H1 (cell line): ENCODE measurements around the gene ANKRD11. TPM values are rescaled to one million over a fixed set of nuclear protein-coding genes. Genes with fewer than 3 reads are reported as not detected.

ENCODE experiments used
- CTCF ChIA-PET: fragments of 300-600 bp; sonication (Branson Sonifier 250); formaldehyde crosslinking; loops from one replicate; lab custom pipeline; 2021; ENCODE audit not compliant: partially characterized antibody; lab: Charles Lee
- POLR2A ChIA-PET: fragments of 300-600 bp; sonication (Branson Sonifier 250); formaldehyde crosslinking; loops from one replicate; lab custom pipeline; 2021; ENCODE audit warnings: inconsistent platforms; ENCODE audit not compliant: partially characterized antibody; lab: Charles Lee
- DNase-seq, 2 experiments: peaks; one replicate each; pipeline versions ENCODE4 v3.0.0 to v3.0.0-alpha.2; 2010 to 2022; ENCODE audit warnings: low spot score in 2 of 2, low read depth in 1 of 2, mixed read lengths in 1 of 2
- FAIRE-seq: peaks from 2 replicates; lab custom pipeline; 2011; peaks lifted over from hg19 to GRCh38; lab: Jason Lieb, UNC
- H2AFZ ChIP-seq: 2 replicates; pipeline ENCODE4 v1.8.1; 2012; ENCODE audit warnings: low read length, inconsistent platforms
- H2AK5ac ChIP-seq: 2 replicates; pipeline ENCODE4 v1.6.1; 2013; ENCODE audit warnings: low read depth, low read length
- H2BK120ac ChIP-seq: replicated peaks from 2 replicates; pipeline ENCODE3; 2013; ENCODE audit warnings: low read depth, low read length, inconsistent platforms
- H2BK12ac ChIP-seq: 2 replicates; pipeline ENCODE4 v1.6.1; 2013; ENCODE audit warnings: low read depth, low read length
- H2BK15ac ChIP-seq: 2 replicates; pipeline ENCODE4 v1.6.1; 2013; ENCODE audit warnings: low read length
- H2BK20ac ChIP-seq: 2 replicates; pipeline ENCODE4 v1.6.1; 2013; ENCODE audit warnings: low read length
- H2BK5ac ChIP-seq: 2 replicates; pipeline ENCODE4 v1.6.1; 2013; ENCODE audit warnings: low read depth, low read length
- H3K14ac ChIP-seq: 2 replicates; pipeline ENCODE4 v1.6.1; 2013; ENCODE audit warnings: inconsistent platforms; ENCODE audit not compliant: insufficient read length
- H3K18ac ChIP-seq: 2 replicates; pipeline ENCODE4 v1.6.1; 2013; ENCODE audit warnings: low read length; ENCODE audit errors: extremely low read depth
- H3K23ac ChIP-seq: 2 replicates; pipeline ENCODE4 v1.6.1; 2013; ENCODE audit warnings: inconsistent platforms; ENCODE audit not compliant: insufficient read length
- H3K23me2 ChIP-seq: 2 replicates; pipeline ENCODE4 v1.6.1; 2013; ENCODE audit warnings: low read depth, low read length
- H3K27ac ChIP-seq: 2 replicates; pipeline ENCODE4 v1.6.1; 2011; ENCODE audit warnings: low read depth, low read length, inconsistent platforms
- H3K27me3 ChIP-seq, 4 experiments: replicated peaks in 1 of 4; 1 replicate in 1 of 4; 2 replicates in 3 of 4; pipeline versions ENCODE4 v1.6.1 to v1.8.1; 2011 to 2013; ENCODE audit warnings: low read length in 3 of 4, mild to moderate bottlenecking in 3 of 4, inconsistent platforms in 2 of 4, mixed read lengths in 2 of 4, moderate library complexity in 1 of 4; ENCODE audit not compliant: control insufficient read depth in 3 of 4, insufficient read depth in 3 of 4; ENCODE audit errors: extremely low read depth in 1 of 4
- H3K36me3 ChIP-seq, 4 experiments: 2 replicates each; pipeline versions ENCODE4 v1.6.1 to v1.8.1; 2011 to 2013; ENCODE audit warnings: mild to moderate bottlenecking in 4 of 4, low read length in 3 of 4, moderate library complexity in 2 of 4, control low read depth in 1 of 4, inconsistent platforms in 1 of 4; ENCODE audit not compliant: insufficient read depth in 4 of 4, control insufficient read depth in 2 of 4
- H3K4ac ChIP-seq: replicated peaks from 2 replicates; pipeline ENCODE3; 2013; ENCODE audit warnings: low read length, low read depth, mixed read lengths, inconsistent platforms; ENCODE audit not compliant: insufficient read length
- H3K4me1 ChIP-seq, 4 experiments: replicated peaks in 1 of 4; 1 replicate in 1 of 4; 2 replicates in 3 of 4; pipeline versions ENCODE4 v1.6.1 to v1.8.1; 2011 to 2013; ENCODE audit warnings: low read length in 3 of 4, inconsistent platforms in 2 of 4, mixed read lengths in 1 of 4; ENCODE audit not compliant: insufficient read depth in 4 of 4, control insufficient read depth in 3 of 4
- H3K4me2 ChIP-seq, 2 experiments: 2 replicates each; pipeline versions ENCODE4 v1.6.1 to v1.8.1; 2011 to 2013; ENCODE audit warnings: low read depth in 2 of 2, low read length in 2 of 2, control low read depth in 1 of 2, inconsistent platforms in 1 of 2, mild to moderate bottlenecking in 1 of 2; ENCODE audit not compliant: insufficient read depth in 1 of 2
- H3K4me3 ChIP-seq, 4 experiments: fragments of 200-600, 300-600 bp in 1 of 4; sonication (generic), shearing (Covaris generic), sonication (Bioruptor Twin) in 1 of 4; 2 replicates each; pipeline versions ENCODE4 v1.5.1 to v1.8.1; 2011 to 2016; ENCODE audit warnings: low read length in 4 of 4, low read depth in 3 of 4, control low read depth in 2 of 4, inconsistent platforms in 2 of 4, mild to moderate bottlenecking in 2 of 4, mixed read lengths in 1 of 4, moderate library complexity in 1 of 4; ENCODE audit not compliant: insufficient read depth in 2 of 4; ENCODE audit errors: extremely low read depth in 1 of 4
- H3K56ac ChIP-seq: replicated peaks from 2 replicates; pipeline ENCODE3; 2013; ENCODE audit warnings: low read depth, mild to moderate bottlenecking, mixed read lengths, low read length, inconsistent platforms; ENCODE audit not compliant: insufficient read length
- H3K79me1 ChIP-seq: 2 replicates; pipeline ENCODE4 v1.6.1; 2013; ENCODE audit warnings: low read depth, low read length, control low read depth
- H3K79me2 ChIP-seq, 2 experiments: 2 replicates each; pipeline versions ENCODE4 v1.6.1 to v1.8.1; 2012 to 2013; ENCODE audit warnings: low read length in 2 of 2, mild to moderate bottlenecking in 2 of 2, inconsistent platforms in 1 of 2; ENCODE audit not compliant: insufficient read depth in 2 of 2, control insufficient read depth in 1 of 2
- H3K9ac ChIP-seq, 4 experiments: replicated peaks in 1 of 4; 1 replicate in 1 of 4; 2 replicates in 3 of 4; pipeline versions ENCODE4 v1.6.1 to v1.8.1; 2011 to 2013; ENCODE audit warnings: low read depth in 3 of 4, low read length in 3 of 4, control low read depth in 2 of 4, mild to moderate bottlenecking in 2 of 4, moderate library complexity in 2 of 4, inconsistent platforms in 1 of 4; ENCODE audit errors: extremely low read depth in 1 of 4
- H3K9me3 ChIP-seq, 2 experiments: 2 replicates each; pipeline versions ENCODE4 v1.6.1 to v1.8.1; 2012 to 2013; ENCODE audit warnings: mild to moderate bottlenecking in 2 of 2, moderate library complexity in 2 of 2, control low read depth in 1 of 2, inconsistent platforms in 1 of 2, low read depth in 1 of 2, low read length in 1 of 2, mixed read lengths in 1 of 2; ENCODE audit not compliant: insufficient read depth in 2 of 2
- H4K20me1 ChIP-seq, 2 experiments: replicated peaks in 1 of 2; 2 replicates each; pipeline versions ENCODE3 to v1.8.1; 2011 to 2013; ENCODE audit warnings: inconsistent platforms in 2 of 2, low read length in 2 of 2, mild to moderate bottlenecking in 1 of 2; ENCODE audit not compliant: insufficient read depth in 2 of 2, control insufficient read depth in 1 of 2
- H4K5ac ChIP-seq: 2 replicates; pipeline ENCODE4 v1.6.1; 2013; ENCODE audit warnings: low read length, low read depth, mixed read lengths, inconsistent platforms; ENCODE audit not compliant: insufficient read length
- H4K8ac ChIP-seq: 2 replicates; pipeline ENCODE4 v1.8.0; 2013; ENCODE audit warnings: mild to moderate bottlenecking, moderate library complexity, low read length, inconsistent platforms; ENCODE audit not compliant: insufficient read depth; ENCODE audit errors: extremely low read depth
- H4K91ac ChIP-seq: replicated peaks from 2 replicates; pipeline ENCODE3; 2013; ENCODE audit warnings: low read length, mixed read lengths, inconsistent platforms; ENCODE audit not compliant: insufficient read length
- BACH1 ChIP-seq: IDR thresholded peaks from 2 replicates; pipeline ENCODE4 v1.6.1; 2012; ENCODE audit warnings: low read length, improper control_type of control experiment
- KDM1A ChIP-seq: fragments of 200-600, 300-600 bp; sonication (generic); IDR thresholded peaks from 2 replicates; pipeline ENCODE4 v1.7.1; 2016; ENCODE audit warnings: mild to moderate bottlenecking, low read length, borderline replicate concordance
- MAFK ChIP-seq: IDR thresholded peaks from 2 replicates; pipeline ENCODE4 v1.6.1; 2012; ENCODE audit warnings: low read depth, mild to moderate bottlenecking, improper control_type of control experiment, low read length
- WGBS, 2 experiments: shearing (Covaris generic) in 1 of 2; methylation state at CpG; one replicate each; pipeline versions ENCODE4 v1.1.6 to v1.1.7; 2013 to 2015; ENCODE audit warnings: low lambda C conversion rate in 2 of 2, mixed read lengths in 2 of 2, inconsistent platforms in 1 of 2, low coverage in 1 of 2, missing lambda C conversion rate in 1 of 2; ENCODE audit not compliant: insufficient replicate concordance in 2 of 2, insufficient coverage in 1 of 2, insufficient read length in 1 of 2; ENCODE audit errors: extremely low coverage in 1 of 2, missing lambda C conversion rate in 1 of 2; 5-methylcytosine and 5-hydroxymethylcytosine counted together
- polyA plus RNA-seq, 7 experiments: library from polyadenylated mRNA; depleted of rRNA in 3 of 7; stranded (reverse) in 5 of 7; unstranded in 2 of 7; fragments of >200 nt in 5 of 7; fragments of 200-250 nt in 2 of 7; gene quantifications; 1 replicate in 5 of 7; 2 replicates in 1 of 7; 4 replicates in 1 of 7; pipeline versions ENCODE4 v1.2.1 to v1.2.3, GENCODE V29; 2011 to 2013; ENCODE audit warnings: missing spikeins in 2 of 7, mixed read lengths in 2 of 7
- total RNA-seq: library from RNA; stranded (reverse); fragmentation: NEBNext Ultra II Directional; extraction: Animal tissue kit (Norgen Biotek cat#: 25700); gene quantifications from 2 replicates; pipeline ENCODE4 v1.2.1, GENCODE V29; 2021

Gene ANKRD11
- total and polyA plus RNA-seq, 2 of the 8 experiments (the other 6 are each of a cell fraction or from before 2014, with no cell fraction given), result 46.5 to 142 TPM

DNA sequence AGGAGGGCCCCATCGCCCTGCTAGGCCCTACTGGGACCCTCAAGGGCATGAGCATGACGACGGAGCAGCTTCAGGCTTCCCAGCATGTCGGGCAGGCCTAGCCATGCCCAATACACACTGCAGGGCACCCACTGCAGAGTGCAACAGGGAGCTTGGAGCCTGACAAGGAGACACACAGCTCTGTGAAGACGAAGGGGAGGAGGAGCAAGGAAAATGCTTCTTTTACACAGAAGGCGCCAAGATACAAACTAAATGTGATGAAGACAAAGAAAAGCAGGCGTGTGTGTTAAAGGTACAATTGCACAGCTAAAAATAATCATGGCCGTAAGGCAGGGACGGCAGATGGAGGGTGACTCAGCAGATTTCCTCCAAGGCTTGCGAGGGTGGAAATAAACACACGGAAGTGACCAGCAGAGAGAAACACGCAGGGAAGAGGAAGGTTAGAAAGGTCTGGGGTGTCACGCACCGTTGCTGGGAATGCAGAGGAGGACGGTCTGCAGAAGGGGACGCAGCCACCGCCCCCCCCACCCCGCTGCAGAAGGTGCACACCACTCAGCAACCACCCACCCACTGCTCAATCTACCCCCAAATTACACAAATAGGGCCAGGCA is 164.4 kb downstream of the ANKRD11 start:
- peak; percentile 75; the same call in 1 of the 2 replicates for TF ChIP-seq MAFK
- TF ChIP-seq KDM1A, result no peak
- peak; percentile 92 for TF ChIP-seq BACH1
- no peak overlapping the region for H3K9ac ChIP-seq
- H3K4me2 ChIP-seq, result peak overlapping the region in 1 of 2 experiments; percentile 11; a peak in 1 of 4 replicates
- H3K79me2 ChIP-seq, result peaks cover 3 to 96% of the 10 kb centered on the region in 2 experiments; a peak in 3 of 4 replicates
- DNase-seq, result no peak
- no peaks in the 10 kb centered on the region for H3K9me3 ChIP-seq
- H3K4me3 ChIP-seq, result no peak overlapping the region
- H3K36me3 ChIP-seq, result no peaks in the 10 kb centered on the region
- H2BK20ac ChIP-seq, result peak overlapping the region; percentile 2; the same call in 1 of the 2 replicates
- 85% methylated on average over 17 of the region's 18 CpGs; no CpG with 5 or more reads in 1 of the 2 experiments for WGBS, 2 experiments
- no peaks in the 10 kb centered on the region for H3K27me3 ChIP-seq
- no peak overlapping the region for H3K4ac ChIP-seq
- H4K91ac ChIP-seq, result peak overlapping the region; percentile 22
- H3K14ac ChIP-seq, result no peak overlapping the region
- H3K27ac ChIP-seq, result peak overlapping the region; percentile 43
- no peak overlapping the region for H4K8ac ChIP-seq
- H2BK15ac ChIP-seq, result no peak overlapping the region
- H2BK5ac ChIP-seq, result peak overlapping the region; percentile 79
- CTCF ChIA-PET, result interaction anchor here (0.8 to 2.8 kb wide), 6 partner anchors 10 to 33 kb away, joined by 3 to 10 read pairs (median 4); no protein-coding TSS in a partner anchor
- peak overlapping the region; percentile 92 for H2BK12ac ChIP-seq
- POLR2A ChIA-PET, result interaction anchor here (0.8 to 1.7 kb wide), 5 partner anchors 33 to 91 kb away, joined by 3 to 4 read pairs (median 3); no protein-coding TSS in a partner anchor
- H3K79me1 ChIP-seq, result peaks cover 25% of the 10 kb centered on the region
- H2BK120ac ChIP-seq, result no peak overlapping the region
- H3K18ac ChIP-seq, result 0 out of 2 replicates have a peak overlapping the region, but pooled peaks have one; percentile 38
- H4K20me1 ChIP-seq, result peaks cover 23 to 43% of the 10 kb centered on the region in 2 experiments
- no peak overlapping the region for H2AK5ac ChIP-seq
- FAIRE-seq, result no peak
- H3K23ac ChIP-seq, result no peak overlapping the region
- H3K56ac ChIP-seq, result no peak overlapping the region
- peaks cover 13 to 42% (median 32%) of the 10 kb centered on the region in 4 experiments for H3K4me1 ChIP-seq
- no peaks in the 10 kb centered on the region; the same call in 1 of the 2 replicates for H3K23me2 ChIP-seq
- H4K5ac ChIP-seq, result no peak overlapping the region
- no peak overlapping the region for H2AFZ ChIP-seq
